K562 (cell line): ENCODE results near the gene PRM1. TPM values are rescaled to one million over a fixed set of nuclear protein-coding genes. Genes with fewer than 3 reads are reported as not detected.

Source experiments
- ATAC-seq: fragments of 200-7000 bp; cut with Tn5 transposase; 3 replicates; pipeline ENCODE4 v1.9.1; 2020; ENCODE audit warnings: moderate library complexity
- BruUV-seq: library from RNA; stranded (reverse); fragments of 400-500 nt; replicated peaks from 2 replicates; lab custom pipeline; 2021; lab: Mats Ljungman, UMichigan
- CTCF ChIA-PET: fragments of 300-600 bp; formaldehyde crosslinking; extraction: SDS; loops from one replicate; lab custom pipeline; 2021; ENCODE audit warnings: low intra/inter-chr PET ratio; lab: Yijun Ruan, JAX
- POLR2A ChIA-PET: fragments of 300-600, 350-650 bp; sonication (Branson Sonifier 250); formaldehyde crosslinking; extraction: SDS; loops from one replicate; lab custom pipeline; 2021; ENCODE audit warnings: antibody characterized with exemption, inconsistent platforms; lab: Yijun Ruan, JAX
- DNase-seq, 4 experiments: peaks; one replicate each; pipeline versions ENCODE4 v3.0.0 to v3.0.0-alpha.2; 2011 to 2018; ENCODE audit warnings: low spot score in 3 of 4, mixed read lengths in 3 of 4; ENCODE audit errors: extremely low read depth in 1 of 4
- FAIRE-seq: peaks from 2 replicates; lab custom pipeline; 2011; peaks lifted over from hg19 to GRCh38; lab: Jason Lieb, UNC
- H2AFZ ChIP-seq: 2 replicates; pipeline ENCODE4 v1.6.0; 2011; ENCODE audit warnings: low read depth, low read length, control low read depth, inconsistent platforms
- H3K27ac ChIP-seq: fragments of 200-600 bp; 3 replicates; pipeline ENCODE4 v1.8.0; 2011; ENCODE audit warnings: low read depth, mild to moderate bottlenecking, control low read depth, inconsistent platforms, low read length, moderate library complexity, mixed read lengths; ENCODE audit errors: extremely low read depth
- H3K27me3 ChIP-seq, 2 experiments: fragments of 300-600 bp in 1 of 2; 2 replicates in 1 of 2; 3 replicates in 1 of 2; pipeline versions ENCODE4 v1.6.0 to v1.8.0; 2011; ENCODE audit warnings: inconsistent platforms in 2 of 2, low read length in 2 of 2, mild to moderate bottlenecking in 1 of 2, mixed read lengths in 1 of 2, moderate library complexity in 1 of 2; ENCODE audit not compliant: control insufficient read depth in 2 of 2, insufficient read depth in 2 of 2
- H3K36me3 ChIP-seq: fragments of 300-600 bp; 3 replicates; pipeline ENCODE4 v1.8.0; 2011; ENCODE audit warnings: mild to moderate bottlenecking, low read length, inconsistent platforms; ENCODE audit not compliant: control insufficient read depth, insufficient read depth
- H3K4me1 ChIP-seq, 2 experiments: fragments of 200-600 bp in 1 of 2; replicated peaks in 1 of 2; 2 replicates in 1 of 2; 3 replicates in 1 of 2; pipeline versions ENCODE4 v1.5.1 to v1.8.0; 2011; ENCODE audit warnings: inconsistent platforms in 2 of 2, low read length in 2 of 2, mild to moderate bottlenecking in 1 of 2, mixed read lengths in 1 of 2, moderate library complexity in 1 of 2; ENCODE audit not compliant: control insufficient read depth in 2 of 2, insufficient read depth in 2 of 2
- H3K4me2 ChIP-seq: 2 replicates; pipeline ENCODE4 v1.6.1; 2011; ENCODE audit warnings: low read length, control low read depth, inconsistent platforms, mixed read lengths; ENCODE audit not compliant: insufficient read depth
- H3K4me3 ChIP-seq: fragments of 200-600 bp; sonication (generic), shearing (Covaris generic); 2 replicates; pipeline ENCODE4 v1.5.1; 2016; ENCODE audit warnings: control low read depth, inconsistent platforms
- H3K79me2 ChIP-seq: fragments of 200-600 bp; 3 replicates; pipeline ENCODE4 v1.8.0; 2011; ENCODE audit warnings: low read length, inconsistent platforms; ENCODE audit not compliant: control insufficient read depth, insufficient read depth
- H3K9ac ChIP-seq, 2 experiments: 2 replicates each; pipeline versions ENCODE4 v1.6.0 to v1.6.1; 2011; ENCODE audit warnings: low read depth in 2 of 2, low read length in 2 of 2, control low read depth in 1 of 2, inconsistent platforms in 1 of 2, mild to moderate bottlenecking in 1 of 2, mixed read lengths in 1 of 2; ENCODE audit not compliant: insufficient read depth in 1 of 2
- H3K9me1 ChIP-seq: one replicate; pipeline ENCODE4 v1.6.0; 2011; ENCODE audit warnings: inconsistent platforms, mild to moderate bottlenecking, low read length, moderate library complexity; ENCODE audit not compliant: control insufficient read depth, insufficient read depth
- H3K9me3 ChIP-seq: replicated peaks from 2 replicates; pipeline ENCODE4 v1.5.1; 2011; ENCODE audit warnings: low read depth, low read length, inconsistent platforms; ENCODE audit not compliant: control insufficient read depth, insufficient read depth
- H4K20me1 ChIP-seq: replicated peaks from 2 replicates; pipeline ENCODE4 v1.6.1; 2011; ENCODE audit warnings: low read length, inconsistent platforms, mixed read lengths; ENCODE audit not compliant: control insufficient read depth, insufficient read depth
- BRCA1 ChIP-seq, 2 experiments: fragments of 450-650 bp in 1 of 2; sonication (generic) in 1 of 2; formaldehyde crosslinking in 1 of 2; IDR thresholded peaks; 2 replicates each; pipeline versions ENCODE4 v1.5.0 to v1.6.1; 2017 to 2020; ENCODE audit warnings: mild to moderate bottlenecking in 1 of 2, missing genetic modification reagents in 1 of 2
- EWSR1 ChIP-seq: fragments of 450-650 bp; IDR thresholded peaks from 2 replicates; pipeline ENCODE4 v1.6.1; 2018; ENCODE audit warnings: borderline replicate concordance, mild to moderate bottlenecking, low read depth, moderate library complexity; ENCODE audit not compliant: partially characterized antibody
- PHF20 ChIP-seq: fragments of 450-650 bp; IDR thresholded peaks from 2 replicates; pipeline ENCODE4 v1.6.1; 2018; ENCODE audit not compliant: partially characterized antibody
- PHF21A ChIP-seq: fragments of 450-650 bp; IDR thresholded peaks from 2 replicates; pipeline ENCODE4 v1.6.1; 2017; ENCODE audit warnings: low read depth, borderline replicate concordance
- POLR2A ChIP-seq: fragments of 450-650 bp; conservative IDR thresholded peaks from 2 replicates; pipeline ENCODE4 v1.6.1; 2016
- RBM17 ChIP-seq: fragments of 200-400 bp; formaldehyde crosslinking; IDR thresholded peaks from 2 replicates; pipeline ENCODE4 v1.6.1; 2017; ENCODE audit warnings: low read depth, mild to moderate bottlenecking, low read length, borderline replicate concordance
- SMARCB1 ChIP-seq: IDR thresholded peaks from 2 replicates; pipeline ENCODE4 v1.6.1; 2011; ENCODE audit warnings: improper control_type of control experiment, low read depth; ENCODE audit not compliant: insufficient read length
- SNIP1 ChIP-seq: fragments of 450-650 bp; IDR thresholded peaks from 2 replicates; pipeline ENCODE4 v1.7.1; 2017; ENCODE audit warnings: low read depth, mild to moderate bottlenecking
- SNRNP70 ChIP-seq: fragments of 200-400 bp; formaldehyde crosslinking; optimal IDR thresholded peaks from 2 replicates; pipeline ENCODE3; 2017; ENCODE audit warnings: low read depth, low read length
- STAT5A ChIP-seq: IDR thresholded peaks from 2 replicates; pipeline ENCODE4 v1.6.1; 2012; ENCODE audit warnings: low read length, inconsistent platforms, borderline replicate concordance
- ZSCAN32 ChIP-seq: fragments of 450-650 bp; formaldehyde crosslinking; IDR thresholded peaks from 2 replicates; pipeline ENCODE4 v1.4.0; 2020; ENCODE audit warnings: mild to moderate bottlenecking, moderate library complexity
- WGBS: fragments of 100-300 bp; shearing (Covaris generic); methylation state at CpG from one replicate; pipeline ENCODE4 v1.1.6; 2016; ENCODE audit warnings: low coverage, mixed read lengths; ENCODE audit not compliant: insufficient coverage; ENCODE audit errors: missing lambda C conversion rate; 5-methylcytosine and 5-hydroxymethylcytosine counted together
- in situ Hi-C: fragments of 300-500 bp; cut with MboI; formaldehyde crosslinking; loops from 4 replicates; pipeline ENCODE4 v1.15.0; 2018; ENCODE audit warnings: inconsistent platforms, mixed read lengths
- intact Hi-C: fragments of 100-400 bp; cut with micrococcal nuclease; formaldehyde crosslinking; loops from 2 replicates; pipeline ENCODE4 v1.14.2; 2022
- polyA plus RNA-seq, 8 experiments: library from polyadenylated mRNA; depleted of rRNA in 4 of 8; stranded (reverse) in 5 of 8; unstranded in 3 of 8; fragments of >200 nt; fragmentation: Nextera tagmentation in 2 of 8; fragmentation: Illumina TruSeq in 1 of 8; extraction: Ambion mirVana in 2 of 8; extraction: Trizol in 1 of 8; gene quantifications; 2 replicates each; pipeline versions ENCODE4 v1.2.1 to v1.2.3, GENCODE V29; 2011 to 2014; ENCODE audit warnings: inconsistent platforms in 1 of 8, missing spikeins in 1 of 8
- total RNA-seq, 7 experiments: library from RNA; depleted of rRNA in 6 of 7; stranded (reverse); fragments of >200 nt in 6 of 7; fragmentation: Illumina TruSeq in 2 of 7; extraction: Trizol in 2 of 7; gene quantifications; 2 replicates each; pipeline versions ENCODE4 v1.2.1 to v1.2.3, GENCODE V29; 2011 to 2021; ENCODE audit warnings: low replicate concordance in 1 of 7
- TF ChIP-seq, protein P1 (sequence below): sonication (generic); formaldehyde crosslinking; IDR thresholded peaks from 2 replicates; pipeline ENCODE4 v1.8.0; 2022; ENCODE audit warnings: missing genetic modification reagents, mild to moderate bottlenecking, borderline replicate concordance

PRM1 gene
- total and polyA plus RNA-seq, 9 of the 15 experiments (the other 6 are each of a cell fraction or from before 2014, with no cell fraction given) = not detected

DNA sequence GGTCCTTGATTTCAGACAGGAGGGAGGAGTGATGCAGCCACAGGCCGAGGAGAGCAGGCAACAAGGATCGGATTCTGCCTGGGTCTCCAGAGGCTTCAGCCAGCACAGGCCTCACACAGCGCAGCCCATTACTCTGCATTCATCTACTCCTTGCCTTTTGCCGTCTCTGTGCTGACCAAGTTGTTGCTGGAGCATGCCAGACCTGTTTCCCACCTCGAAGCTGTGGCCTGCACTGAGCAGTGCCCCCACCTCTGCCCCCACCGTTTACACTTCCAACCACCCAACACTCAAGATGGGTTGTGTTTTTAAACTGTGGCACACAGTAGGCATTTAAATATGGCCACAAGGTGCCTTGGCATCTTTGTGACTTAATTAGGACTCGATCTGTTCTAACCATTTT is 6.2 kb downstream of the PRM1 start:
- no TSS peak for BruUV-seq
- ChIA-PET CTCF (no interaction called here), POLR2A (interaction anchor here (0.6 kb wide), 1 partner anchor 11 kb away, joined by 4 read pairs; no protein-coding TSS in a partner anchor)
- Histone ChIP-seq H3K27ac (no peak overlapping the region), H3K27me3 (peaks cover 24 to 31% of the 10 kb centered on the region in 2 experiments; a peak in 4 of 5 replicates), H3K4me1 (peaks cover 0 to 13% of the 10 kb centered on the region in 2 experiments; a peak in 1 of 5 replicates), H3K4me2 (no peak overlapping the region), H2AFZ (no peak overlapping the region), H3K9ac (no peak overlapping the region), H3K79me2 (no peaks in the 10 kb centered on the region), H3K4me3 (no peak overlapping the region), H3K36me3 (no peaks in the 10 kb centered on the region), H4K20me1 (0 out of 2 replicates have a peak, but pooled peaks cover 2% of the 10 kb centered on the region), H3K9me3 (no peaks in the 10 kb centered on the region), H3K9me1 (no peaks in the 10 kb centered on the region)
- no peak for FAIRE-seq
- no peak for ATAC-seq
- in situ Hi-C loops = no loop called here
- WGBS = 24% methylated on average over 7 of the region's 7 CpGs
- TF ChIP-seq SNIP1 (no peak), EWSR1 (no peak), SMARCB1 (no peak), SNRNP70 (no peak), RBM17 (no peak), STAT5A (no peak), BRCA1 (IDR thresholded peaks at IDR 0.05) (no peak), BRCA1 (CRISPR knock-in tag; IDR thresholded peaks at IDR 0.05) (no peak), PHF21A (no peak), PHF20 (no peak), ZSCAN32 (no peak), POLR2A (no peak)
- TF ChIP-seq, protein P1, sequence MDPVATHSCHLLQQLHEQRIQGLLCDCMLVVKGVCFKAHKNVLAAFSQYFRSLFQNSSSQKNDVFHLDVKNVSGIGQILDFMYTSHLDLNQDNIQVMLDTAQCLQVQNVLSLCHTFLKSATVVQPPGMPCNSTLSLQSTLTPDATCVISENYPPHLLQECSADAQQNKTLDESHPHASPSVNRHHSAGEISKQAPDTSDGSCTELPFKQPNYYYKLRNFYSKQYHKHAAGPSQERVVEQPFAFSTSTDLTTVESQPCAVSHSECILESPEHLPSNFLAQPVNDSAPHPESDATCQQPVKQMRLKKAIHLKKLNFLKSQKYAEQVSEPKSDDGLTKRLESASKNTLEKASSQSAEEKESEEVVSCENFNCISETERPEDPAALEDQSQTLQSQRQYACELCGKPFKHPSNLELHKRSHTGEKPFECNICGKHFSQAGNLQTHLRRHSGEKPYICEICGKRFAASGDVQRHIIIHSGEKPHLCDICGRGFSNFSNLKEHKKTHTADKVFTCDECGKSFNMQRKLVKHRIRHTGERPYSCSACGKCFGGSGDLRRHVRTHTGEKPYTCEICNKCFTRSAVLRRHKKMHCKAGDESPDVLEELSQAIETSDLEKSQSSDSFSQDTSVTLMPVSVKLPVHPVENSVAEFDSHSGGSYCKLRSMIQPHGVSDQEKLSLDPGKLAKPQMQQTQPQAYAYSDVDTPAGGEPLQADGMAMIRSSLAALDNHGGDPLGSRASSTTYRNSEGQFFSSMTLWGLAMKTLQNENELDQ = no peak
- intact Hi-C loops = no loop called here
- no peak for DNase-seq
